Measurements from ENCODE around the gene NYAP2. TPM values are rescaled to one million over a fixed set of nuclear protein-coding genes. Genes with fewer than 3 reads are reported as not detected.

The NYAP2 gene
- total and polyA plus RNA-seq, 2 of the 4 experiments (the other 2 are of a cell fraction) = not detected

DNA sequence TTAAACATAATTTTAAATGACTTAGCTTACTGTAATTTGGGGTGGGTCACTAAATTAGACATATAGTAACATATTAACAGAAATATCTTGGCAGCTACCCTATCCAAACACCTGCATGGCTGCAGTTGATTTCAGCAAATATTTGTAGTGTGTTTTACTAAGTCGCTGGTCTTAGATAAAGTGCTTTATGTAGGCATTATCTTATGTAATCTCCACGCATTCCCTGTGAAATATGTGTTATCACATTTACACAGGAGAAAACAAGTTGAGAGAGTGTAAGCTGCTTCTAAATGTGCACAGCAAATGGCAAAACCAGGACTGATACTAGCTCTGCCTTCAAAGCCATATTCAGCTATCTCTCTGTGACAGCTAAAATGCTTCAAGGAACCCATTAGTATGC lies 72.0 kb downstream of the NYAP2 start:
- Histone ChIP-seq H3K4me2 (ENCODE audit: low read depth, low read length) (no peak overlapping the region), H2BK120ac (ENCODE audit: low read depth, low read length) (no peak overlapping the region), H2BK5ac (ENCODE audit: low read depth, low read length, poor library complexity, severe bottlenecking) (no peak overlapping the region), H3K27me3 (ENCODE audit: control insufficient read depth, insufficient read depth, low read length) (no peaks in the 10 kb centered on the region), H3K27ac (ENCODE audit: insufficient read depth, low read length) (no peak overlapping the region), H3K79me1 (ENCODE audit: low read depth in 1 of 2, low read length in 2 of 2) (no peaks in the 10 kb centered on the region), H4K8ac (ENCODE audit: low read depth in 2 of 2, low read length in 2 of 2) (no peak overlapping the region), H3K23ac (ENCODE audit: low read depth, low read length) (no peak overlapping the region), H4K91ac (ENCODE audit: insufficient read depth, low read depth, low read length) (no peak overlapping the region), H3K36me3 (ENCODE audit: control insufficient read depth, insufficient read depth, low read length) (no peaks in the 10 kb centered on the region), H3K18ac (ENCODE audit: low read depth, low read length) (no peak overlapping the region), H4K5ac (ENCODE audit: low read depth, low read length) (no peak overlapping the region), H2BK15ac (ENCODE audit: low read depth, low read length) (no peak overlapping the region), H3K4me3 (ENCODE audit: insufficient read depth, low read depth, low read length) (no peak overlapping the region), H3K9me1 (ENCODE audit: insufficient read depth, low read length) (no peaks in the 10 kb centered on the region), H2BK20ac (ENCODE audit: low read depth, low read length) (no peak overlapping the region), H3K56ac (ENCODE audit: extremely low read depth, insufficient read depth, low read length) (no peak overlapping the region), H3K14ac (replicated peaks; ENCODE audit: low read depth, low read length) (no peak overlapping the region), H2AK5ac (ENCODE audit: low read depth, low read length) (no peak overlapping the region), H4K20me1 (ENCODE audit: insufficient read depth, low read length) (no peaks in the 10 kb centered on the region), H3K4me1 (ENCODE audit: control insufficient read depth, insufficient read depth, low read length) (no peaks in the 10 kb centered on the region), H2AFZ (replicated peaks; ENCODE audit: low read length, poor library complexity) (no peak overlapping the region), H3K9ac (ENCODE audit: low read depth, low read length) (no peak overlapping the region), H3K9me3 (ENCODE audit: control insufficient read depth, insufficient read depth, low read length) (no peaks in the 10 kb centered on the region), H2AK9ac (replicated peaks; ENCODE audit: low read depth, low read length, poor library complexity) (no peak overlapping the region), H3K4ac (ENCODE audit: low read depth, low read length) (no peak overlapping the region)
- ChIA-PET POLR2A (ENCODE audit: unreplicated experiment) (no interaction called here), CTCF (no interaction called here)
- intact Hi-C loops (cut with micrococcal nuclease) = no loop called here
- ATAC-seq (ENCODE audit: low read depth) = no peak
- no TSS peak for BruUV-seq (replicated peaks)
- no CpG with 5 or more reads among the region's 2 CpGs for WGBS, 2 experiments (ENCODE audit: extremely low coverage in 2 of 2, insufficient read length in 1 of 2)
- dilution Hi-C loops (cut with HindIII; ENCODE audit: low sequenced_read_pairs, unreplicated experiment) = no loop called here
- in situ Hi-C loops (cut with MboI; ENCODE audit: low sequenced_read_pairs) = no loop called here
- TF ChIP-seq, protein P1, sequence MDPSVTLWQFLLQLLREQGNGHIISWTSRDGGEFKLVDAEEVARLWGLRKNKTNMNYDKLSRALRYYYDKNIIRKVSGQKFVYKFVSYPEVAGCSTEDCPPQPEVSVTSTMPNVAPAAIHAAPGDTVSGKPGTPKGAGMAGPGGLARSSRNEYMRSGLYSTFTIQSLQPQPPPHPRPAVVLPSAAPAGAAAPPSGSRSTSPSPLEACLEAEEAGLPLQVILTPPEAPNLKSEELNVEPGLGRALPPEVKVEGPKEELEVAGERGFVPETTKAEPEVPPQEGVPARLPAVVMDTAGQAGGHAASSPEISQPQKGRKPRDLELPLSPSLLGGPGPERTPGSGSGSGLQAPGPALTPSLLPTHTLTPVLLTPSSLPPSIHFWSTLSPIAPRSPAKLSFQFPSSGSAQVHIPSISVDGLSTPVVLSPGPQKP (IDR thresholded peaks at IDR 0.05; ENCODE audit: borderline replicate concordance, low read depth, low read length) = no peak
- TF ChIP-seq CHD1 (IDR thresholded peaks at IDR 0.05; ENCODE audit: low read depth, low read length) = no peak
- no peak for TF ChIP-seq MXI1 (IDR thresholded peaks at IDR 0.05; ENCODE audit: borderline replicate concordance, low read depth, low read length)
- TF ChIP-seq, protein P2, sequence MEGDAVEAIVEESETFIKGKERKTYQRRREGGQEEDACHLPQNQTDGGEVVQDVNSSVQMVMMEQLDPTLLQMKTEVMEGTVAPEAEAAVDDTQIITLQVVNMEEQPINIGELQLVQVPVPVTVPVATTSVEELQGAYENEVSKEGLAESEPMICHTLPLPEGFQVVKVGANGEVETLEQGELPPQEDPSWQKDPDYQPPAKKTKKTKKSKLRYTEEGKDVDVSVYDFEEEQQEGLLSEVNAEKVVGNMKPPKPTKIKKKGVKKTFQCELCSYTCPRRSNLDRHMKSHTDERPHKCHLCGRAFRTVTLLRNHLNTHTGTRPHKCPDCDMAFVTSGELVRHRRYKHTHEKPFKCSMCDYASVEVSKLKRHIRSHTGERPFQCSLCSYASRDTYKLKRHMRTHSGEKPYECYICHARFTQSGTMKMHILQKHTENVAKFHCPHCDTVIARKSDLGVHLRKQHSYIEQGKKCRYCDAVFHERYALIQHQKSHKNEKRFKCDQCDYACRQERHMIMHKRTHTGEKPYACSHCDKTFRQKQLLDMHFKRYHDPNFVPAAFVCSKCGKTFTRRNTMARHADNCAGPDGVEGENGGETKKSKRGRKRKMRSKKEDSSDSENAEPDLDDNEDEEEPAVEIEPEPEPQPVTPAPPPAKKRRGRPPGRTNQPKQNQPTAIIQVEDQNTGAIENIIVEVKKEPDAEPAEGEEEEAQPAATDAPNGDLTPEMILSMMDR (conservative IDR thresholded peaks at IDR 0.05; ENCODE audit: low read depth, low read length) = no peak
- no peak for TF ChIP-seq POLR2A (IDR thresholded peaks at IDR 0.05; ENCODE audit: low read depth, low read length)
- TF ChIP-seq RFX5 (IDR thresholded peaks at IDR 0.05; ENCODE audit: low read depth, low read length) = no peak
- TF ChIP-seq MAZ (IDR thresholded peaks at IDR 0.05; ENCODE audit: borderline replicate concordance, low read depth, low read length) = no peak
- TF ChIP-seq SMC3 (IDR thresholded peaks at IDR 0.05; ENCODE audit: low read depth, low read length) = no peak
- TF ChIP-seq RAD21 (IDR thresholded peaks at IDR 0.05; ENCODE audit: low read length) = no peak
- TF ChIP-seq NFE2L2 (IDR thresholded peaks at IDR 0.05; ENCODE audit: low read depth, low read length) = no peak
- TF ChIP-seq, protein P3, sequence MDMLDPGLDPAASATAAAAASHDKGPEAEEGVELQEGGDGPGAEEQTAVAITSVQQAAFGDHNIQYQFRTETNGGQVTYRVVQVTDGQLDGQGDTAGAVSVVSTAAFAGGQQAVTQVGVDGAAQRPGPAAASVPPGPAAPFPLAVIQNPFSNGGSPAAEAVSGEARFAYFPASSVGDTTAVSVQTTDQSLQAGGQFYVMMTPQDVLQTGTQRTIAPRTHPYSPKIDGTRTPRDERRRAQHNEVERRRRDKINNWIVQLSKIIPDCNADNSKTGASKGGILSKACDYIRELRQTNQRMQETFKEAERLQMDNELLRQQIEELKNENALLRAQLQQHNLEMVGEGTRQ (IDR thresholded peaks at IDR 0.05; ENCODE audit: low read depth, low read length) = no peak
- TF ChIP-seq CEBPB (IDR thresholded peaks at IDR 0.05; ENCODE audit: low read depth, low read length) = no peak
- no peak for TF ChIP-seq BHLHE40 (IDR thresholded peaks at IDR 0.05; ENCODE audit: low read depth, low read length)
- TF ChIP-seq MAFK (IDR thresholded peaks at IDR 0.05; ENCODE audit: low read depth, low read length) = no peak
- no peak for TF ChIP-seq RCOR1 (IDR thresholded peaks at IDR 0.05; ENCODE audit: insufficient replicate concordance, low read length)
- no peak for TF ChIP-seq FOS (IDR thresholded peaks at IDR 0.05; ENCODE audit: low read depth, low read length)
- DNase-seq = no peak
